ENCODE measurements around the gene TTC39A. TPM values are rescaled to one million over a fixed set of nuclear protein-coding genes. Genes with fewer than 3 reads are reported as not detected.

Gene TTC39A
- polyA plus RNA-seq, 2 of the 4 experiments (the other 2 are of a cell fraction) = 1.4 to 6.2 TPM

DNA sequence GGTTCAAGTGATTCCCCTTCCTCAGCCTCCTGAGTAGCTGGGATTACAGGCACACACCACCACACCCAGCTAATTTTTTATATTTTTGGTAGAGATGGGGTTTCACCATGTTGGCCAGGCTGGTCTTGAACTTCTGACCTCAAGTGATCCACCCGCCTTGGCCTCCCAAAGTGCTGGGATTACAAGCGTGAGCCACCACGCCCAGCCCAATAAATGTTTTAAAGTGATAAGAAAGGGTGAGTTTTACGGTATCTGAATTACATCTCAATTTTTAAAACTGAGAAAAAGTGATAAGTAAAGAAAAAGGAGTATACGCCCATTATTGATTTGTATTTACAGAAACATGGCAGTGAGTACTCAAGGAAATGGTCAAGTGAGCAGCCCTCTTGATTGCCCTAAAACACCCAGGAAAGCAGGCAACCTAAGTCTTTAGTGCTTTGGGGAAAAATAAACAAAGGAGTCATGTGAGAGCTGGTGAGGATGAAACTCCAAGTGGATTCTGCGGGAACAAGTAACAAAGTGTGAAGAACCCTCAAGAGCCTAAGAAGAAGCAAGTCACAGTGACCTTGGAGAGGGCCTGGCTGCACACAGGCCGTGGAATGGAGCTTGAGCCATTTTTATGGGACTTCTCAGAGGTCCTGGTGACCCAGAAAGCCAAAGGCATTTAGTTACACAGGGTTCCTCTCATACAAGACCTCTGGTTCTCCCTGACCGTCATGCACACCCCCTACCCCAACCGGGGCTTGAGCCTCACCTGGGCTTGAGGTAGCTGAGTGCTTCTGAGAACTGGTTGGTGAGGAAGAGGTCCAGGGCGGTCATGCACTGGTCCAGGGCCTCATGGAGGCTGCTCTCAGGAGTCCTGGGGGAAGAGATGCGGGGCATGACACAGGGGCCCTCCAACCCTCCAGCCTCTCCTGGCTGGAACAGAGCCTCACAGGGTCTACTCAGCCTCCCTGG lies 9.1 kb downstream of the TTC39A start:
- ATAC-seq = no peak
- CTCF ChIA-PET = interaction anchor here (0.7 kb wide), 1 partner anchor 12 kb away, joined by 3 read pairs; no protein-coding TSS in a partner anchor
- 84% methylated on average over 9 of the region's 11 CpGs for WGBS (ENCODE audit: missing lambda C conversion rate)
- FAIRE-seq = no peak
- Histone ChIP-seq H3K27ac (no peak overlapping the region), H3K9me3 (no peaks in the 10 kb centered on the region), H3K4me2 (no peak overlapping the region), H3K4me1 (peaks cover 5% of the 10 kb centered on the region; the same call in 1 of the 3 replicates), H3K4me3 (no peak overlapping the region)
- POLR2A ChIA-PET = no interaction called here
- TF ChIP-seq, protein P1, sequence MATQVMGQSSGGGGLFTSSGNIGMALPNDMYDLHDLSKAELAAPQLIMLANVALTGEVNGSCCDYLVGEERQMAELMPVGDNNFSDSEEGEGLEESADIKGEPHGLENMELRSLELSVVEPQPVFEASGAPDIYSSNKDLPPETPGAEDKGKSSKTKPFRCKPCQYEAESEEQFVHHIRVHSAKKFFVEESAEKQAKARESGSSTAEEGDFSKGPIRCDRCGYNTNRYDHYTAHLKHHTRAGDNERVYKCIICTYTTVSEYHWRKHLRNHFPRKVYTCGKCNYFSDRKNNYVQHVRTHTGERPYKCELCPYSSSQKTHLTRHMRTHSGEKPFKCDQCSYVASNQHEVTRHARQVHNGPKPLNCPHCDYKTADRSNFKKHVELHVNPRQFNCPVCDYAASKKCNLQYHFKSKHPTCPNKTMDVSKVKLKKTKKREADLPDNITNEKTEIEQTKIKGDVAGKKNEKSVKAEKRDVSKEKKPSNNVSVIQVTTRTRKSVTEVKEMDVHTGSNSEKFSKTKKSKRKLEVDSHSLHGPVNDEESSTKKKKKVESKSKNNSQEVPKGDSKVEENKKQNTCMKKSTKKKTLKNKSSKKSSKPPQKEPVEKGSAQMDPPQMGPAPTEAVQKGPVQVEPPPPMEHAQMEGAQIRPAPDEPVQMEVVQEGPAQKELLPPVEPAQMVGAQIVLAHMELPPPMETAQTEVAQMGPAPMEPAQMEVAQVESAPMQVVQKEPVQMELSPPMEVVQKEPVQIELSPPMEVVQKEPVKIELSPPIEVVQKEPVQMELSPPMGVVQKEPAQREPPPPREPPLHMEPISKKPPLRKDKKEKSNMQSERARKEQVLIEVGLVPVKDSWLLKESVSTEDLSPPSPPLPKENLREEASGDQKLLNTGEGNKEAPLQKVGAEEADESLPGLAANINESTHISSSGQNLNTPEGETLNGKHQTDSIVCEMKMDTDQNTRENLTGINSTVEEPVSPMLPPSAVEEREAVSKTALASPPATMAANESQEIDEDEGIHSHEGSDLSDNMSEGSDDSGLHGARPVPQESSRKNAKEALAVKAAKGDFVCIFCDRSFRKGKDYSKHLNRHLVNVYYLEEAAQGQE (IDR thresholded peaks at IDR 0.05) = no peak
- TF ChIP-seq, protein P2, sequence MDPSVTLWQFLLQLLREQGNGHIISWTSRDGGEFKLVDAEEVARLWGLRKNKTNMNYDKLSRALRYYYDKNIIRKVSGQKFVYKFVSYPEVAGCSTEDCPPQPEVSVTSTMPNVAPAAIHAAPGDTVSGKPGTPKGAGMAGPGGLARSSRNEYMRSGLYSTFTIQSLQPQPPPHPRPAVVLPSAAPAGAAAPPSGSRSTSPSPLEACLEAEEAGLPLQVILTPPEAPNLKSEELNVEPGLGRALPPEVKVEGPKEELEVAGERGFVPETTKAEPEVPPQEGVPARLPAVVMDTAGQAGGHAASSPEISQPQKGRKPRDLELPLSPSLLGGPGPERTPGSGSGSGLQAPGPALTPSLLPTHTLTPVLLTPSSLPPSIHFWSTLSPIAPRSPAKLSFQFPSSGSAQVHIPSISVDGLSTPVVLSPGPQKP (IDR thresholded peaks at IDR 0.05; ENCODE audit: low read depth, low read length) = no peak
- TF ChIP-seq, protein P3, sequence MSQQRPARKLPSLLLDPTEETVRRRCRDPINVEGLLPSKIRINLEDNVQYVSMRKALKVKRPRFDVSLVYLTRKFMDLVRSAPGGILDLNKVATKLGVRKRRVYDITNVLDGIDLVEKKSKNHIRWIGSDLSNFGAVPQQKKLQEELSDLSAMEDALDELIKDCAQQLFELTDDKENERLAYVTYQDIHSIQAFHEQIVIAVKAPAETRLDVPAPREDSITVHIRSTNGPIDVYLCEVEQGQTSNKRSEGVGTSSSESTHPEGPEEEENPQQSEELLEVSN (IDR thresholded peaks at IDR 0.05; ENCODE audit: borderline replicate concordance, low read depth) = no peak
- TF ChIP-seq ZSCAN20 (CRISPR knock-in tag; IDR thresholded peaks at IDR 0.05) = no peak
- TF ChIP-seq RFX5 (IDR thresholded peaks at IDR 0.05) = no peak
- TF ChIP-seq KDM5A (IDR thresholded peaks at IDR 0.05) = no peak
- TF ChIP-seq RARB (CRISPR knock-in tag; IDR thresholded peaks at IDR 0.05) = no peak
- TF ChIP-seq, protein P4, sequence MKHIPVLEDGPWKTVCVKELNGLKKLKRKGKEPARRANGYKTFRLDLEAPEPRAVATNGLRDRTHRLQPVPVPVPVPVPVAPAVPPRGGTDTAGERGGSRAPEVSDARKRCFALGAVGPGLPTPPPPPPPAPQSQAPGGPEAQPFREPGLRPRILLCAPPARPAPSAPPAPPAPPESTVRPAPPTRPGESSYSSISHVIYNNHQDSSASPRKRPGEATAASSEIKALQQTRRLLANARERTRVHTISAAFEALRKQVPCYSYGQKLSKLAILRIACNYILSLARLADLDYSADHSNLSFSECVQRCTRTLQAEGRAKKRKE (CRISPR knock-in tag; IDR thresholded peaks at IDR 0.05; ENCODE audit: low read depth) = no peak
- no peak for TF ChIP-seq NR3C1 (IDR thresholded peaks at IDR 0.05)
- no peak for TF ChIP-seq RCOR1 (IDR thresholded peaks at IDR 0.05; ENCODE audit: low read depth, low read length)
- TF ChIP-seq, protein P5, sequence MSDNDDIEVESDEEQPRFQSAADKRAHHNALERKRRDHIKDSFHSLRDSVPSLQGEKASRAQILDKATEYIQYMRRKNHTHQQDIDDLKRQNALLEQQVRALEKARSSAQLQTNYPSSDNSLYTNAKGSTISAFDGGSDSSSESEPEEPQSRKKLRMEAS (IDR thresholded peaks at IDR 0.05) = no peak
- TF ChIP-seq EP300 (IDR thresholded peaks at IDR 0.05) = no peak
- no peak for TF ChIP-seq TP53 (CRISPR knock-in tag; IDR thresholded peaks at IDR 0.05)
- no peak for TF ChIP-seq NFE2L2 (conservative IDR thresholded peaks at IDR 0.05; ENCODE audit: low read length)
- TF ChIP-seq, protein P6, sequence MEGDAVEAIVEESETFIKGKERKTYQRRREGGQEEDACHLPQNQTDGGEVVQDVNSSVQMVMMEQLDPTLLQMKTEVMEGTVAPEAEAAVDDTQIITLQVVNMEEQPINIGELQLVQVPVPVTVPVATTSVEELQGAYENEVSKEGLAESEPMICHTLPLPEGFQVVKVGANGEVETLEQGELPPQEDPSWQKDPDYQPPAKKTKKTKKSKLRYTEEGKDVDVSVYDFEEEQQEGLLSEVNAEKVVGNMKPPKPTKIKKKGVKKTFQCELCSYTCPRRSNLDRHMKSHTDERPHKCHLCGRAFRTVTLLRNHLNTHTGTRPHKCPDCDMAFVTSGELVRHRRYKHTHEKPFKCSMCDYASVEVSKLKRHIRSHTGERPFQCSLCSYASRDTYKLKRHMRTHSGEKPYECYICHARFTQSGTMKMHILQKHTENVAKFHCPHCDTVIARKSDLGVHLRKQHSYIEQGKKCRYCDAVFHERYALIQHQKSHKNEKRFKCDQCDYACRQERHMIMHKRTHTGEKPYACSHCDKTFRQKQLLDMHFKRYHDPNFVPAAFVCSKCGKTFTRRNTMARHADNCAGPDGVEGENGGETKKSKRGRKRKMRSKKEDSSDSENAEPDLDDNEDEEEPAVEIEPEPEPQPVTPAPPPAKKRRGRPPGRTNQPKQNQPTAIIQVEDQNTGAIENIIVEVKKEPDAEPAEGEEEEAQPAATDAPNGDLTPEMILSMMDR (IDR thresholded peaks at IDR 0.05) = no peak
- TF ChIP-seq TFCP2L1 (CRISPR knock-in tag; IDR thresholded peaks at IDR 0.05) = no peak
- no peak for DNase-seq (ENCODE audit: low read depth in 1 of 2, low spot score in 1 of 2)
